Lower lobe of right lung (tissue), 2 donors: ENCODE measurements around the gene TUBGCP3. TPM values are rescaled to one million over a fixed set of nuclear protein-coding genes. Genes with fewer than 3 reads are reported as not detected.
A peak's percentile ranks its signal among the peaks of the same experiment; 100 is the strongest.

Experiments used
- ATAC-seq, 2 donors: fragments of 200-7000 bp; cut with Tn5 transposase; one replicate each; pipeline ENCODE4 v1.9.1; 2020 to 2022; ENCODE audit warnings: mild to moderate bottlenecking in 2 of 2, moderate library complexity in 2 of 2
- DNase-seq: peaks from one replicate; pipeline ENCODE4 v3.0.0-alpha.2; 2020
- H3K27ac ChIP-seq: fragments of 200-600 bp; one replicate; pipeline ENCODE4 v1.8.0; 2022
- H3K27me3 ChIP-seq: fragments of 200-600 bp; one replicate; pipeline ENCODE4 v1.8.0; 2022; ENCODE audit warnings: low read depth
- H3K36me3 ChIP-seq: fragments of 200-600 bp; one replicate; pipeline ENCODE4 v1.8.0; 2022; ENCODE audit warnings: mild to moderate bottlenecking
- H3K4me1 ChIP-seq: fragments of 200-600 bp; one replicate; pipeline ENCODE4 v1.8.0; 2022
- H3K4me3 ChIP-seq: fragments of 200-600 bp; one replicate; pipeline ENCODE4 v1.8.0; 2022; ENCODE audit warnings: mild to moderate bottlenecking
- H3K9me3 ChIP-seq: fragments of 200-600 bp; one replicate; pipeline ENCODE4 v1.8.0; 2022
- intact Hi-C: fragments of 100-400 bp; cut with DNase I; formaldehyde crosslinking; loops from one replicate; pipeline ENCODE4 v1.11.0; 2022
- total RNA-seq: library from RNA; stranded (reverse); fragmentation: NEBNext Ultra II Directional; extraction: Animal tissue kit (Norgen Biotek cat#: 25700); gene quantifications from one replicate; pipeline ENCODE4 v1.2.1, GENCODE V29; 2021
- TF ChIP-seq, protein P1 (sequence below): fragments of 200-600 bp; IDR thresholded peaks from one replicate; pipeline ENCODE4 v1.8.0; 2022; ENCODE audit warnings: antibody characterized with exemption, mild to moderate bottlenecking
- donor health status: DM: no; HTN: yes; CAD: no; lungs with severe emphysema.

The TUBGCP3 gene
- total RNA-seq, 1 donor from 2014 or later: 34.5 TPM

DNA sequence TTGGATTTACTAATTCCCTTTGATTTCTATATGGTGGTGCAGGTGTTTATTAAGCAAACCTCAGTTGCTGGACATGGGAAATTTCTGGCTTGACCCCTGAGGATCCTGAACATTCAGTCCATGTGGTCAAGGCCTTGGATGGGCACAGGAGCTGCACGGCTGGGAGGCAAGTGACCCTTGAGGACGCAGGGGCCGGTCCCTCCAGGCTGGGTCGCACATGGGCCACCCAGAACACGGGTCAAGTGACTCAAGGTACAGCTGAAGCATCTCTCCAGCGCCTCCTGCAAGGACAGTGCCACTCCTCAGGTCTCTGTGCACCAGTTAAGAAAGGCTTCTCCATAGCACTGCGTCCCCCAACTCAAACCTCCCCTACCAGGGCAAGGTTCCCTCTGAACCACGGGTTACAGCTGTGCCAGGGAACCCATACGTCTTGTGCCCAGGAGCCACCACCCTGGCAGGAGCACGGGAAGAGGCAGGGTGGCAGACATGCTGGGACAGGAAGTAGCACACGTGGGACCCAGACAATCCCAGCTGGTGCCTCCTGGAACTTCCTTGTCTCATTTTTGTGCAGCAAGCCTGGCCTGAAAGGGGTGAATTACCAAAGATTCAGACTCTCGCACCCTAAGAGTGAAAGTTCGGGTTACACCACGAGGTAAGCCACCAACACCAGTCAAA lies 118.7 kb downstream of the TUBGCP3 start:
- Histone ChIP-seq H3K36me3 (no peaks in the 10 kb centered on the region), H3K27me3 (no peaks in the 10 kb centered on the region), H3K9me3 (peaks cover 6% of the 10 kb centered on the region), H3K27ac (no peak overlapping the region), H3K4me1 (no peaks in the 10 kb centered on the region), H3K4me3 (no peak overlapping the region)
- DNase-seq: no peak
- ATAC-seq: peak in 1 of 2 donors; percentile 35
- TF ChIP-seq, protein P1, sequence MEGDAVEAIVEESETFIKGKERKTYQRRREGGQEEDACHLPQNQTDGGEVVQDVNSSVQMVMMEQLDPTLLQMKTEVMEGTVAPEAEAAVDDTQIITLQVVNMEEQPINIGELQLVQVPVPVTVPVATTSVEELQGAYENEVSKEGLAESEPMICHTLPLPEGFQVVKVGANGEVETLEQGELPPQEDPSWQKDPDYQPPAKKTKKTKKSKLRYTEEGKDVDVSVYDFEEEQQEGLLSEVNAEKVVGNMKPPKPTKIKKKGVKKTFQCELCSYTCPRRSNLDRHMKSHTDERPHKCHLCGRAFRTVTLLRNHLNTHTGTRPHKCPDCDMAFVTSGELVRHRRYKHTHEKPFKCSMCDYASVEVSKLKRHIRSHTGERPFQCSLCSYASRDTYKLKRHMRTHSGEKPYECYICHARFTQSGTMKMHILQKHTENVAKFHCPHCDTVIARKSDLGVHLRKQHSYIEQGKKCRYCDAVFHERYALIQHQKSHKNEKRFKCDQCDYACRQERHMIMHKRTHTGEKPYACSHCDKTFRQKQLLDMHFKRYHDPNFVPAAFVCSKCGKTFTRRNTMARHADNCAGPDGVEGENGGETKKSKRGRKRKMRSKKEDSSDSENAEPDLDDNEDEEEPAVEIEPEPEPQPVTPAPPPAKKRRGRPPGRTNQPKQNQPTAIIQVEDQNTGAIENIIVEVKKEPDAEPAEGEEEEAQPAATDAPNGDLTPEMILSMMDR: no peak
- intact Hi-C loops: no loop called here

DNA sequence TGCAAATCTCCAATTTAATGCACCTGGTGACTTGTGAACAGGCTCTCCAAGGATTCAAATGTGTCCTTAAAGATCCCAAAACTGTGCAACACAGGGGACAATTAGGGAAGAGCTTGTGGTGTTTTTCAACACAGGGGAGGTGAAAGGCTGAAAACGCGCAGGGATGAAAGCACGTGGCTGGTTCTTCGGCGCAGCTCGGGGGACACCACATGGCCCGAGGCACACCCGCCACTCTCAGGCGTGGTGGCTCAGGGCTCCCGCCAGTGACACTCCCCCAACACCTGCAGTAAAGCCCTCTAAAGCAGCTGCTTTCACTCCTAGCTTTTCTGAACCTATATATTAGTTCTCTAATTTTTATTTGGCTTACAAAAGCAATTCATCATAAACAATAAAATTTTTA lies 119.9 kb downstream of the TUBGCP3 start:
- no peak overlapping the region for H3K4me3 ChIP-seq
- no peaks in the 10 kb centered on the region for H3K36me3 ChIP-seq
- H3K27ac ChIP-seq: no peak overlapping the region
- DNase-seq: no peak
- ATAC-seq: no peak
- H3K4me1 ChIP-seq: no peaks in the 10 kb centered on the region
- H3K27me3 ChIP-seq: no peaks in the 10 kb centered on the region
- TF ChIP-seq, protein P1: no peak
- peaks cover 6% of the 10 kb centered on the region for H3K9me3 ChIP-seq
- intact Hi-C loops: no loop called here

DNA sequence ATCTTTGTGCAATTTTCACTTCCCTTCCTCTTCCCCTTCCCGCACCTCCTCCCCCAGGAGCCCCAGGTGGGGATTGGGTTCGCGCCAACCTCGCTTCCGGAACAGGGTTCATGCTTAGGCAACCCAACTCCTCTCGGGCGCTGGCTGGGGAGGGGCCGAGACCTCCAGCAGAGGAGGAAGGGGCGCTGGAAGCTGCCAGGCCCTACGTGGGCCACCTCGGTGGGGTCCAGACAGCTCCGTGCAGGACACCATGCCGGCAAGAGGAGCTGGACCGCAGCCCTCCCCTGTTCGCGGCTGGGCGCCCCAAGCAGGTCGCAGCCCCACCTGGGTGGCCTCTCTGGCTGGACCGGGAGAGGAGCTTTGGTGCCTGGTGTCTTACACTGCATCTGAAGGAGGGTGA lies 120.7 kb downstream of the TUBGCP3 start:
- intact Hi-C loops: no loop called here
- ATAC-seq: no peak
- DNase-seq: no peak
- Histone ChIP-seq H3K9me3 (peaks cover 4% of the 10 kb centered on the region), H3K4me3 (no peak overlapping the region), H3K4me1 (no peaks in the 10 kb centered on the region), H3K36me3 (no peaks in the 10 kb centered on the region), H3K27me3 (no peaks in the 10 kb centered on the region), H3K27ac (no peak overlapping the region)
- TF ChIP-seq, protein P1: no peak

DNA sequence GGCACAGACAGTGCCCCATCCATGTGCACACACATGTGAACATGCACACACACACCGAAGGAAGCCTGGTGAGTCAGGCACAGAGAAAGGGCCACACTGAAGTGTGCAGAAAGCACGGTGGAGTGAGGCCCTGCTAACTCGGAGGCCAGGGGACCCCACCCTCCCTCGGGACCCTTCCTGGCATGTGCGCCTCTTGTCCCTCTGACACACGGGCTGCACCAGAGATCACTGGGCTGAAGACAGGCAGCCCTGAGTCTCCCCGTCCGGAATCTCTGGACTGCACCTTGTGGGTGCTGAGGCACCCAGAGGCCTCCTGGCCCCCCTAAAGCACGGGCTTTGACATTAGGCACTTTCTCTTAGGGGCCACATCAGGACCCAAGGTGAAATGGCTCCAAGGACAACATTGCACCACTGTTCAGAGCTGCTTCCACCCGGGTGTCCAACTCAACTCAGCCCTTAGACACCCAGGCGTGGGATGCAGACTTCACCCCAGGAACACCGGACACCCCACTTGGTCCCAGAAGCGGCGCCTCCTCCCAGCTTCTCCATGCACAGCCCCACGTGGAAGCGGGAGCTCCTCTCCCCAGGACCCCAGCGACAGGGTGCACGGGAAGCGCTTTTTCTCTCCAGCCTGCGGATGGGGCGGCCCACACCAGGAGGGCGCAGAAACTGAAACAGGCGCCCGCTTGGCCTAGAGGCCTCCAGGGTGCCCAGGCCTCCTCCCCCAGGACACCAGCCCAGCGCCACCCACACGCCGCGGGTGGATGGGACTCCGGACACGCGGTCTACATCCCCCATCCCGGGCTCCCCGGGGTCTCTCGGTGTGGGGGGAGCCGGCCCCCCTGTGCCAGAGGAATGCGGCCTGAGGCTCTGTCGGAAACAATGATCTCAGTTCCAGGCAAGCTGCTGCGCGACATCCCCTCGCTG lies 121.6 kb downstream of the TUBGCP3 start:
- DNase-seq (no peak), ATAC-seq (no peak)
- TF ChIP-seq, protein P1: no peak
- Histone ChIP-seq H3K27ac (no peak overlapping the region), H3K4me1 (no peaks in the 10 kb centered on the region), H3K9me3 (no peaks in the 10 kb centered on the region), H3K36me3 (no peaks in the 10 kb centered on the region), H3K27me3 (no peaks in the 10 kb centered on the region), H3K4me3 (no peak overlapping the region)
- intact Hi-C loops: no loop called here

DNA sequence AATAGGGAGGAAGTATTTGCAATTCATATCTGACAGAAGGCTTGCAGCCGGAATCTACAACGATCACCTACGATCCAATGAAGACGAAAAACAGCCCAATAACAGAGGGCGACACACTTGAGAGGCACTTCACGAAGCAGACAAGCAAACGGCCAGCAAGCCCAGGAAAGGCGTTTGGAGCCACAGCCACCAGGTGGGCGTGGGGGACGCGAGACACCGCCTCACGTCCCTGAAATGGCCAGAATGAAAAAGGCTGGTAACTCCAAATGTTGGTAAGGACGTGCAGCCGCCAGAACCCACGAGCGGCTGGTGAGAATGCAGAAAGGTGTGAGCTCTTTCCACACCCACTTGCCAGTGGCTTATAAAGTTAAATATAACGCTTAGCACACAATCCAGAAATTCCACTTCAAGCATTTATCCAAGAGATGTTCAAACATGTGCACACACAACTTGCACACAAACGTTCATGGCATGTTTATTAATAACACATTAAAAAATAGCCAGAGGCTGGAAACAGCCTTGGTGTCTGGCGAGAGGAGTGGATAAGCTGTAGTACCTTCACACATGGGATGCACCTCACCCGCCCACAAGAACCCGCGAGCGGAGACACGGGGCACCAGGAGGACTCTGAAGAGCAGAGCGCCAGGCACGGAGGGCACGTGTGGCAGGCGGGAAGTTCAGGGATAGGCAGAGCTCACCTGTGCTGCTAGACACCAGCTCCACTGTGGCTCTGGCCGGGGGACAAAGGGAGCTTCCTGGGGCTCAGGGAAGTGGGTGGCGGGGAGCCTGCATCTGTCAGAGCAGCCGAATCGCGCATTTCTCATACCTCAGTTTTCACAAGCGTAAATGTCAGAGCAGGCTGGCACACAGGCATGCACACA lies 122.5 kb downstream of the TUBGCP3 start:
- ATAC-seq: no peak
- TF ChIP-seq, protein P1: no peak

More for the DNA sequence above, 122.5 kb downstream of the TUBGCP3 start:
- Histone ChIP-seq H3K4me1 (no peaks in the 10 kb centered on the region), H3K4me3 (no peak overlapping the region), H3K27ac (no peak overlapping the region), H3K36me3 (no peaks in the 10 kb centered on the region), H3K27me3 (no peaks in the 10 kb centered on the region), H3K9me3 (no peaks in the 10 kb centered on the region)
- intact Hi-C loops: no loop called here
- DNase-seq: no peak
